Endothelial cell of umbilical vein (primary cell): ENCODE data around the gene ADAM19. TPM values are rescaled to one million over a fixed set of nuclear protein-coding genes. Genes with fewer than 3 reads are reported as not detected.

Source experiments
- BruUV-seq: library from RNA; stranded (reverse); fragments of 400-500 nt; replicated peaks from 2 replicates; lab custom pipeline; 2021; lab: Mats Ljungman, UMichigan
- CTCF ChIA-PET: fragments of 300-600, 350-600 bp; sonication (Branson Sonifier 250); formaldehyde crosslinking; loops from one replicate; lab custom pipeline; 2021; ENCODE audit warnings: antibody characterized with exemption, inconsistent platforms; lab: Charles Lee
- POLR2A ChIA-PET: fragments of 300-600, 350-600 bp; sonication (Branson Sonifier 250); formaldehyde crosslinking; loops from one replicate; lab custom pipeline; 2021; ENCODE audit warnings: antibody characterized with exemption, inconsistent platforms; lab: Charles Lee
- DNase-seq: peaks from one replicate; pipeline ENCODE4 v3.0.0-alpha.2; 2011; ENCODE audit warnings: low read depth, low spot score
- FAIRE-seq: peaks from 2 replicates; lab custom pipeline; 2011; peaks lifted over from hg19 to GRCh38; lab: Jason Lieb, UNC
- H2AFZ ChIP-seq: 2 replicates; pipeline ENCODE4 v1.6.0; 2012; ENCODE audit warnings: low read depth, low read length, control low read depth, inconsistent platforms
- H3K27ac ChIP-seq: 2 replicates; pipeline ENCODE4 v1.5.1; 2011; ENCODE audit warnings: low read depth, mild to moderate bottlenecking, control low read depth, low read length, moderate library complexity; ENCODE audit not compliant: insufficient read depth
- H3K27me3 ChIP-seq, 2 experiments: 2 replicates each; pipeline versions ENCODE4 v1.6.0 to v1.6.1; 2011; ENCODE audit warnings: low read length in 2 of 2, mixed read lengths in 1 of 2; ENCODE audit not compliant: control insufficient read depth in 2 of 2, insufficient read depth in 2 of 2
- H3K36me3 ChIP-seq, 2 experiments: 2 replicates in 1 of 2; 3 replicates in 1 of 2; pipeline ENCODE4 v1.5.1; 2011; ENCODE audit warnings: low read length in 2 of 2, mild to moderate bottlenecking in 1 of 2, moderate library complexity in 1 of 2; ENCODE audit not compliant: control insufficient read depth in 2 of 2, insufficient read depth in 2 of 2; ENCODE audit errors: extremely low read depth in 1 of 2
- H3K4me1 ChIP-seq: 3 replicates; pipeline ENCODE4 v1.5.1; 2011; ENCODE audit warnings: mild to moderate bottlenecking, low read length; ENCODE audit not compliant: control insufficient read depth, insufficient read depth; ENCODE audit errors: extremely low read depth
- H3K4me2 ChIP-seq: 2 replicates; pipeline ENCODE4 v1.6.1; 2011; ENCODE audit warnings: low read length, control low read depth, mixed read lengths; ENCODE audit not compliant: insufficient read depth
- H3K4me3 ChIP-seq, 3 experiments: fragments of 200-600 bp in 1 of 3; sonication (generic), shearing (Covaris generic) in 1 of 3; replicated peaks in 1 of 3; 2 replicates each; pipeline ENCODE4 v1.5.1; 2011 to 2016; ENCODE audit warnings: control low read depth in 3 of 3, low read length in 3 of 3, mild to moderate bottlenecking in 2 of 3, inconsistent platforms in 1 of 3, low read depth in 1 of 3, moderate library complexity in 1 of 3; ENCODE audit not compliant: insufficient read depth in 1 of 3
- H3K79me2 ChIP-seq: 2 replicates; pipeline ENCODE4 v1.6.0; 2012; ENCODE audit warnings: low read length, inconsistent platforms; ENCODE audit not compliant: control insufficient read depth, insufficient read depth
- H3K9ac ChIP-seq: replicated peaks from 2 replicates; pipeline ENCODE3; 2011; ENCODE audit warnings: low read length, control low read depth; ENCODE audit not compliant: insufficient read depth; ENCODE audit errors: extremely low read depth
- H3K9me1 ChIP-seq: replicated peaks from 3 replicates; pipeline ENCODE4 v1.6.0; 2011; ENCODE audit warnings: mild to moderate bottlenecking, low read length; ENCODE audit not compliant: control insufficient read depth, insufficient read depth; ENCODE audit errors: extremely low read depth
- H3K9me3 ChIP-seq: replicated peaks from 2 replicates; pipeline ENCODE4 v1.5.1; 2012; ENCODE audit warnings: low read length, inconsistent platforms; ENCODE audit not compliant: control insufficient read depth, insufficient read depth
- H4K20me1 ChIP-seq: replicated peaks from 2 replicates; pipeline ENCODE3; 2011; ENCODE audit warnings: mild to moderate bottlenecking, low read length; ENCODE audit not compliant: control insufficient read depth, insufficient read depth; ENCODE audit errors: extremely low read depth
- EZH2 ChIP-seq: IDR thresholded peaks from 2 replicates; pipeline ENCODE4 v1.6.1; 2012; ENCODE audit warnings: borderline replicate concordance, low read depth, mild to moderate bottlenecking, moderate library complexity, low read length, inconsistent platforms; ENCODE audit not compliant: severe bottlenecking
- FOS ChIP-seq: IDR thresholded peaks from 2 replicates; pipeline ENCODE4 v1.6.1; 2011; ENCODE audit warnings: mild to moderate bottlenecking, low read length, moderate library complexity, borderline replicate concordance; ENCODE audit not compliant: insufficient read depth
- JUN ChIP-seq: IDR thresholded peaks from 2 replicates; pipeline ENCODE4 v1.6.1; 2011; ENCODE audit warnings: borderline replicate concordance, low read depth; ENCODE audit not compliant: insufficient read length, insufficient read depth
- MYC ChIP-seq: IDR thresholded peaks from one replicate; pipeline ENCODE4 v1.6.1; 2011; ENCODE audit warnings: mild to moderate bottlenecking, low read depth, low read length
- POLR2A ChIP-seq: IDR thresholded peaks from 2 replicates; pipeline ENCODE4 v1.6.1; 2012; ENCODE audit warnings: low read depth, mild to moderate bottlenecking, control low read depth, low read length
- POLR2AphosphoS5 ChIP-seq: IDR thresholded peaks from 2 replicates; pipeline ENCODE4 v1.6.1; 2012; ENCODE audit warnings: low read depth, mild to moderate bottlenecking, control low read depth, low read length, moderate library complexity; ENCODE audit not compliant: insufficient read depth
- dilution Hi-C: fragments of 300-500 bp; cut with MboI; formaldehyde crosslinking; loops from one replicate; pipeline ENCODE4 v1.15.0; 2019; ENCODE audit warnings: low sequenced_read_pairs; ENCODE audit not compliant: extremely low pct_ligation_motif_present
- intact Hi-C: fragments of 100-400 bp; cut with micrococcal nuclease; formaldehyde crosslinking; loops from one replicate; pipeline ENCODE4 v1.10.0; 2022
- polyA plus RNA-seq, 4 experiments: library from polyadenylated mRNA; depleted of rRNA in 3 of 4; stranded (reverse) in 3 of 4; unstranded in 1 of 4; fragments of >200 nt; gene quantifications; 2 replicates each; pipeline versions ENCODE4 v1.2.1 to v1.2.3, GENCODE V29; 2011 to 2012; ENCODE audit warnings: missing spikeins in 1 of 4
- total RNA-seq: library from RNA; stranded (reverse); gene quantifications from 2 replicates; pipeline ENCODE4 v1.2.3, GENCODE V29; 2021
- TF ChIP-seq, protein P1 (sequence below), 2 donors: IDR thresholded peaks; 1 replicate in 1 of 2; 2 replicates in 1 of 2; pipeline ENCODE4 v1.5.1; 2011; ENCODE audit warnings: low read length in 2 of 2, mild to moderate bottlenecking in 2 of 2, moderate library complexity in 2 of 2, control low read depth in 1 of 2, inconsistent platforms in 1 of 2, low read depth in 1 of 2; ENCODE audit not compliant: insufficient read depth in 1 of 2; ENCODE audit errors: extremely low read depth in 1 of 2

Gene ADAM19
- total and polyA plus RNA-seq, 2 donors (not counting 3 experiments of a cell fraction or from before 2014, with no cell fraction given) = 10.0 to 22.6 TPM

DNA sequence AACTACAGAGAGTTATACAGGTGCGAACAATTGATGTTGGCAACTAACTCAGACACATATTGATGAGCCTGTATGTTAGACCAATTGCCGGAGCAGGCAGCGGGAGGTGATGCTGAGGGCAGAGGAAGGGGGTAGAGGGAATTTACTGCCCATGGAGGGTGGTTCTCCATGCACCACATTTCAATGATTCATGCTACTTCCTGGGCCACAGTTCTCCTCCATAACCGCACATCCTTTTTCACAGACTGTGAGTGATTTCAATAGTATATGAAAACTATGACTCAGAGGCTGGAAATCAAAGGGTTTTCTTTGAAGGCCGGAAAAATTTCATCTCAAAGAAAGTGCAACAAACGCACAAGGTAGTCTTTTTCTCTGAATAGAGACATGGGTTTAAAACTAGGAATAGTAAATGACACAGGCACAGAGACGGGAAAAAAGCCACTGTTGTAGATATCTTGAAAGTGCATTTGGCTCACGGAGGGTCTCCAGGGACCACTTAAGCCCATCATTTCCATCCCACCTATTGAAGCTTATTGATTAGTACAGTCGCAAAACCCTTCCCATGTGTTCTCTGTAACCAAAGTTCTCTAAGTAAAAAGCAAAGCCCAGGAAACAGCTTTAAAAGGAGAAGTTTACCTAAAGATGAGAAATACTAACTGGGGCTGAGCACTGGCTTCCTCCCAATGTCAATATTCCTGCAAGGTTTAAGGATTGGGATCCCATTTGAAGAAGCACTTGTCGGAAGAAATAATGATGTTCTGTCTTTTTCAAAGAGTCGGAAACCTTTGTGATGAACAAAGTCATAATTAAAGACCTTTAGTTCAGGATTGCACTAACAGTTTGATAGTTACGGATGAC lies 28.0 kb upstream of the ADAM19 start:
- Histone ChIP-seq H3K9ac (no peak overlapping the region), H3K4me2 (no peak overlapping the region), H3K9me3 (no peaks in the 10 kb centered on the region), H3K4me3 (no peak overlapping the region), H3K36me3 (no peaks in the 10 kb centered on the region), H3K4me1 (peaks cover 18% of the 10 kb centered on the region), H3K79me2 (no peaks in the 10 kb centered on the region), H3K27ac (peak overlapping the region; percentile 20), H3K9me1 (no peaks in the 10 kb centered on the region), H3K27me3 (no peaks in the 10 kb centered on the region), H4K20me1 (no peaks in the 10 kb centered on the region), H2AFZ (no peak overlapping the region)
- dilution Hi-C loops (no loop called here), intact Hi-C loops (loop anchor here (1.0 kb wide), 1 partner anchor 11 kb away; no protein-coding TSS in a partner anchor)
- CTCF ChIA-PET = no interaction called here
- FAIRE-seq (no peak), DNase-seq (peak; percentile 50)
- TF ChIP-seq FOS (peak; percentile 82), EZH2 (no peak), POLR2AphosphoS5 (peak; percentile 61), MYC (no peak), POLR2A (no peak), JUN (peak; percentile 41)
- TF ChIP-seq, protein P1, sequence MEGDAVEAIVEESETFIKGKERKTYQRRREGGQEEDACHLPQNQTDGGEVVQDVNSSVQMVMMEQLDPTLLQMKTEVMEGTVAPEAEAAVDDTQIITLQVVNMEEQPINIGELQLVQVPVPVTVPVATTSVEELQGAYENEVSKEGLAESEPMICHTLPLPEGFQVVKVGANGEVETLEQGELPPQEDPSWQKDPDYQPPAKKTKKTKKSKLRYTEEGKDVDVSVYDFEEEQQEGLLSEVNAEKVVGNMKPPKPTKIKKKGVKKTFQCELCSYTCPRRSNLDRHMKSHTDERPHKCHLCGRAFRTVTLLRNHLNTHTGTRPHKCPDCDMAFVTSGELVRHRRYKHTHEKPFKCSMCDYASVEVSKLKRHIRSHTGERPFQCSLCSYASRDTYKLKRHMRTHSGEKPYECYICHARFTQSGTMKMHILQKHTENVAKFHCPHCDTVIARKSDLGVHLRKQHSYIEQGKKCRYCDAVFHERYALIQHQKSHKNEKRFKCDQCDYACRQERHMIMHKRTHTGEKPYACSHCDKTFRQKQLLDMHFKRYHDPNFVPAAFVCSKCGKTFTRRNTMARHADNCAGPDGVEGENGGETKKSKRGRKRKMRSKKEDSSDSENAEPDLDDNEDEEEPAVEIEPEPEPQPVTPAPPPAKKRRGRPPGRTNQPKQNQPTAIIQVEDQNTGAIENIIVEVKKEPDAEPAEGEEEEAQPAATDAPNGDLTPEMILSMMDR (IDR thresholded peaks at IDR 0.05; ENCODE audit: extremely low read depth in 1 of 2, insufficient read depth in 1 of 2, low read depth in 1 of 2, low read length in 2 of 2) = no peak
- POLR2A ChIA-PET = no interaction called here
- no TSS peak for BruUV-seq
